Measurements from ENCODE around the gene SLC3A2.

Gene SLC3A2

GRCh38 chr11:62911137-62912130, 30.7 kb downstream of the SLC3A2 start:
- DNase-seq: no peak

GRCh38 chr11:62912268-62912667, 31.6 kb downstream of the SLC3A2 start:
- no peak for DNase-seq

- no peak for DNase-seq
Observed at GRCh38 chr11:62914416-62914815, 33.7 kb downstream of the SLC3A2 start.

- no peak for DNase-seq
Observed at GRCh38 chr11:62917906-62918502, 37.3 kb downstream of the SLC3A2 start.

GRCh38 chr11:62918531-62918930, 37.8 kb downstream of the SLC3A2 start:
- no peak for DNase-seq

GRCh38 chr11:62919476-62919875, 38.8 kb downstream of the SLC3A2 start:
- no peak for DNase-seq

- DNase-seq: no peak
Observed at GRCh38 chr11:62919898-62920640, 39.4 kb downstream of the SLC3A2 start.

DNA sequence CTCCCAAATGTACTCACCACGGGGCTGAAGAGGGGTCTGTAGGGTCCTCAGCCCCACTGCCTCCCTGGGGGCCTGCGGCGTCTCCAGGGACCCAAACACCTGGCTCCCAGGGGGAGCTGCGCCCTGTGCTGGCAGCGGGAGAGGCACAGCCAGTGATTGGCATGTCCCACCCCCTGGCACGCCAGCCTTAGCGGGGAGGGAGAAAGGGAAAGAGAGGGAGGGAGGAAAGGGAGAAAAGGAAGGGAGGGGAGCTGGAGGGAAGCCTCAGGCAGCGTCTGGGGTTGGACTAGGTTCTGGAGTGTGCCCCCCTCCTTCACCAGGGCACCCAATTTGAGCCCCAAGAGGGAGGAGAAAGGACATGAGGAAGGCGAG, 40.5 kb downstream of the SLC3A2 start, which contains the start of gene CHRM1:
Gene CHRM1, minus strand, starts transcription at position 163 of the 372 bp plus-strand sequence. CDS start 10,263 bp downstream, outside the sequence.
- no peak for DNase-seq

DNA sequence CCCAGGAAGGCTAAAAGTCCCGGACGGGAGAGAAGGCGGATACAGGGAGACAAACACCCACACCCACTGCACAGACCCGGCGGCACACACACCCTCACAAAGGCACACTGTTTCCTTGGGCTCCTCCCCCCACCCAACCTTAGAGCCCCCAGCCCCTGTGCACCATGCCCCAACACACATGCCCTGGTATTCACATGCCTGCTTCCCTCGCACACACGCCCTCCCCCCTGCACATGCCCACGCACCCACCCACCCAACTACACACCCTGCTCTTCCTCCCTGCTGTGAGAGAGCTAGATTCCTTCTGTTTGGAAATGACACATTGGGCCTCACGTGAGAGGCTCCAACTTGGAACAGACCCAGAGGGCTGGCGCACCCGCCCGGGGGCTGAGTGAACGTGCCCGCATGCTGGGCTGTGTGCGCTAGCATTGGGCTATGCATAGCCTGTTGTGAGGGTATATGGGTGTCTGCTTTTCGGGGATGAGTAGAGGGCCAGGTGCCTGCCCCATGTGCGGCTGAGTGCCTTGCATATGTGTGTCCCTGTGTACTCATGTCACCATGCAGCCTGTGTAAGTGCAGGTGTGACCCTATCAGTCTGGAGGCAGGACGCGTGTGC, 41.0 kb downstream of the SLC3A2 start:
- no peak for DNase-seq

DNA sequence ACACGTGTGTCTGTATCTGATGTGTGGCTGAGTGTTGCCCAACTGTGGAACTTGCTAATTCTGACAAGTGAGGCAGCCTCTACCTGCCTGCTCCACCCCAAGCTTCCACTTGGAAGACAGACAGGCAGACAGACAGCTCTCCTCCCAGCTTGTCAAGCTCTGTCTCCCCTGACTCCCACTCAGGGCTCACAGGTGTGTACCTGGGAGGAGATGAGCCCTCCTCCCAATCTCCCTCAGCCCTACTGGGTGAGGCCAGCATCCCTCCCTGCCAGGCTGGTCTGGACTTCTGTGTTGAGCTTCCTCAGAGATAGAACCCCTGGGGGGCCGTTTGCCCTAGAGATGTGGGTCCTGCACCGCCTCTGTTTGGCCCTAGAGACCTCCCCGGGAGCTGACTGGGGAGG, 41.5 kb downstream of the SLC3A2 start:
- no peak for DNase-seq

DNA sequence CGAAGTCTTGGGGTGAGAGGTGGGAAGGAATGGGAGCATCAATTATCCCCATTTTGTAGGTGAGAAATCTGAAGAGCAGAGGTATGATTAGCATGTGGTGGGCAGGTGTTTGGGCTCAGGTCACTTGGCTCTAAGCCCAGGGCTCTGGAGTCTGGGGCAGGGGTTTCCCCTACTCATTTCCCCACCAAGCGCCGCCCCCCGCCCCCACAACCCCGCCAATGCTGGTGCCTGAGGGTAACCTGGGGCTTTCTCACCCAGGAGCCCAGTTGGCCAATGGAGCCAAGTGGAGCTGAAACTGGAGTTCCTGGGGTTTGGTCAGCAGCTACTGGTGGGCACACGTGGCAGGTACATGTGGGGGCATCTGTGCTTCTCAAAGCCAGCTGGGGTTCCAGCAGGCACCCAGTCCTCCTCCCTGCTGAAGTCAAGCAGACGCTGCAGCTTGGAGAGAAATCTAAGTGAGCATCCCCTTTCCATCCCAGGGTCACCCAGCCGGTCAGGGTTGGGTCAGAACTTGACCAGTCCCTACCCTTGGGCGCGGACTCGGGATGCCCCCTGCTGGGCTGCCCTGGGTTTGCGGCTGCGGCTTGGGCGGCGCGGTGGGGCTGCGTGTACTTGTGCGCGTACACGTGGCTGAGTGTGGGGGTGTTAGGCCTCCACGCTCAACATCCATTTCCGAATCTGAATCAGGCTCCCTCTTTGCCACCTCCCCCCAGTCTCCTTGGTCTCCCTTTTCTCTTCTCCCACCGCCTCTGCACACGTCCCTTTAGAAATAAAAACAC, 42.1 kb downstream of the SLC3A2 start:
- no peak for DNase-seq

GRCh38 chr11:62923601-62924411, 43.1 kb downstream of the SLC3A2 start:
- DNase-seq: no peak

DNA sequence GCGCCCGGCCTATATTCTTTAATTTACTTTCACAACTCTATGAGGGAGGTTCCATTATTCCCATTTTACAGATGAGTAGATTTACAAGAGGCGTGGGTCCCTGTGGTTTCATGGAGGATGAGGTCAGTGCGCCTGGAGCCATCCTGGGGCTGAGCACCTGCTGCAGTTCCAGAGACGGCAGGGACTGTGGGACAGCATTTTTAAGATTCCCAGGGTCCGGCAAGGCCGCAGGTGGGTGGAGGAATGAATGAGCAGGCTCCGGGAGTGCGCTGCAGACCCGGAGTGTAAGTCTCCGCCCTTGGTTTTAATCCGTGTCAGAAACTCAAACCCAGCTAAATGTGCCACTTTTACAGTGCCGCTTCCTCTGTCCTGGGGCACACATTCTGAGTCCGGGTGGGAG, 44.6 kb downstream of the SLC3A2 start:
- DNase-seq: no peak

DNA sequence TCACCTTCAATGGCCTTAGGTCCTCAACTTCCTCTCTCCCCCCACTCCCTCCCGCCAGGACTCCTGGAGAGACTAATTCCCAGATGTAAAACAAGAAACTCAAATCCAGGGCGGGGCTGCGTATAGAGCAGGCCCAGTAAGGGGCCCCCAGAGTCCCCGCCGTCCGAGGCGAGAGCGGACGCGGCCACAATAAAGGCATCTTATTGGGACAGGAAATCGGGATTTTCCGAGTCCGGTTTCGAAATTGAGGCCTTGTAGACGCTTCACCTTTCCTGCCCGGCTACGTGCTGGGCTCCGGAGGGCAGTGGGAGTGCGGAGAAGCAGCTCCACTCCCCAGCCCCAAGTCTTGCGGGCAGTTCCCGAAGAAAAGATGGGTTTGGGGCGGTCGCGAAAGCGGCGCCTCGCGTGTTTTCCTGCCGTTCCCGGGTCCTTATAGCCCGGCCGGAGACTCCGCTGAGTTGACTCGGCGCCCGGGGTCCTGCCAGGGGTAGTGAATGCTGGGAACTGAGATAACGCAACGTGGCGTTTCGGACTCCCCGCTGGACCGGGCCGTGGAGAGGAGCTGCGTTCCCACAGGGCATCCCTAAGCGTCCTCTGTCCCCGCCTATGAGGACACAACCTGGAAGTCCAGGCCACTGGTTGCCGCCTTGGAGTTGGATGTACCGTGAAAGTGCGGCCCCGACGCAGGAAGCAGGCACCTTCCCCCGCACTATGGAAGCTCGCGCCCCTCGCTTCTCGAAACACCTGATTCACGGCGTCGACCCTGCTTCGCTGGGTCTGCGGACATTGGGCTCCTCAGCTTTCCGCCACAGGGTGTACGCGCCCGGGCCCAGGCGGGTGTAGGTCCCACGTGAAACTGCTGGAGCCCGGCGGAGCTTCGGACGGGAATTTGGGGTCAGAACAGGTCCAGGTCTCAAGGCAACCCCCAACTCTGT, 45.3 kb downstream of the SLC3A2 start:
- no peak for DNase-seq

GRCh38 chr11:62926680-62927455, 46.2 kb downstream of the SLC3A2 start:
- DNase-seq: no peak

GRCh38 chr11:62928011-62928410, 47.3 kb downstream of the SLC3A2 start:
- DNase-seq: no peak

GRCh38 chr11:62930157-62930556, 49.5 kb downstream of the SLC3A2 start:
- DNase-seq: no peak

DNA sequence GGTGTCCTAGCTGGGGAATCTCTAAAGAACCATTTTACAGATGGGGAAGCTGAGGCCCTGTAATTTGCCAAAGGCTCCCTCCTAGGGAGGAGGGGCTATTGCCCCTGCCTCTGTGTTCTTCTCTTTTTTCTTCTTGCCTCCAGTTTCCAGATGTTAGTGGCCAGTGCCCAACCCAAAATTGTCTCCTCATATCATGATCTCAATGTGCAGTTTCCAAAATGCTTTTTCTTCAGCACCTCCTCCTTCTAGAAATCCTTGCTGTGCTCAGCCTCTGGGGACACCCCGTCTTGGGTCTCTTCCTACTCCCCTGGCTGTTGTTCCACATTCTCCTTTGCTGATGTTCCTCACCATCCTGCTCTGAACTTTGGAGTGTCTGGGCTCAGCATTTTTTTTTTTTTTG, 50.0 kb downstream of the SLC3A2 start:
- no peak for DNase-seq
